ENCODE data around the gene IRAK2.

Gene IRAK2

GRCh38 chr3:10292505-10293419 is 128.0 kb downstream of the IRAK2 start, which contains the start of gene GHRL:
Gene GHRL, minus strand, starts transcription at chr3:10292947. Its CDS starts 2,767 bp downstream, at chr3:10290180.
- no peak within 1 kb of the TSS for H2AFZ ChIP-seq (ENCODE audit: low read length)
- no peaks in the 10 kb centered on the region for H3K27me3 ChIP-seq (ENCODE audit: insufficient read depth, low read length, poor library complexity, severe bottlenecking)
- H3K36me3 ChIP-seq (ENCODE audit: insufficient read depth, low read length), result peaks cover 14% of the 10 kb centered on the region; the same call in 1 of the 2 replicates
- H3K9me2 ChIP-seq (replicated peaks; ENCODE audit: low read depth, low read length), result no peaks in the 10 kb centered on the region
- H3K4me3 ChIP-seq (ENCODE audit: low read length, poor library complexity, severe bottlenecking), result no peak within 1 kb of the TSS
- H3K9me3 ChIP-seq (ENCODE audit: insufficient read depth, low read depth, low read length), result no peaks in the 10 kb centered on the region
- no peaks in the 10 kb centered on the region for H3F3A ChIP-seq (ENCODE audit: low read depth)
- no peaks in the 10 kb centered on the region for H4K20me1 ChIP-seq (ENCODE audit: insufficient read depth, low read length, poor library complexity, severe bottlenecking)
- TF ChIP-seq CTCF (conservative IDR thresholded peaks at IDR 0.05; ENCODE audit: low read length) (no peak), EZH2phosphoT487 (IDR thresholded peaks at IDR 0.05; ENCODE audit: borderline replicate concordance) (no peak)
- no peak within 1 kb of the TSS for H3K4me2 ChIP-seq (ENCODE audit: low read depth, low read length, poor library complexity, severe bottlenecking)
- no peaks in the 10 kb centered on the region for H3K4me1 ChIP-seq (ENCODE audit: insufficient read depth, low read length, poor library complexity, severe bottlenecking)
- no peaks in the 10 kb centered on the region for H3K79me2 ChIP-seq (ENCODE audit: insufficient read depth, low read length)
- H3K9ac ChIP-seq (ENCODE audit: low read depth, low read length, poor library complexity, severe bottlenecking), result no peak within 1 kb of the TSS
